Measurements from ENCODE around the gene RNF168.
"Not testable (repeated sequence)": the region's sequence is repeated elsewhere in the genome, so short reads cannot be mapped to it uniquely, and the experiment has no call there.

Gene RNF168

GRCh38 chr3:196503196-196504076 is at the start of gene RNF168:
TSS of gene RNF168 (minus strand) at chr3:196503768. CDS start at chr3:196503173, 595 bp downstream.
- peak; percentile 86 to 97 for DNase-seq (ENCODE audit: low read depth in 2 of 2)

- DNase-seq (ENCODE audit: low read depth in 2 of 2): no peak
These were observed 48.7 kb upstream of the RNF168 start for GRCh38 chr3:196552253-196552652.

- not testable (repeated sequence) for DNase-seq (ENCODE audit: low read depth in 2 of 2)
These were observed 46.6 kb upstream of the RNF168 start for GRCh38 chr3:196550172-196550571.

- not testable (repeated sequence) for DNase-seq (ENCODE audit: low read depth in 2 of 2)
These were observed 45.7 kb upstream of the RNF168 start for GRCh38 chr3:196549312-196549711.

- DNase-seq (ENCODE audit: low read depth in 2 of 2): no peak
These were observed 43.5 kb upstream of the RNF168 start for GRCh38 chr3:196547067-196547466.

GRCh38 chr3:196546537-196546936 is 43.0 kb upstream of the RNF168 start:
- no peak for DNase-seq (ENCODE audit: low read depth in 2 of 2)

GRCh38 chr3:196544491-196544992 is 41.0 kb upstream of the RNF168 start:
- no peak for DNase-seq (ENCODE audit: low read depth in 2 of 2)

- DNase-seq (ENCODE audit: low read depth in 2 of 2): no peak
These were observed 38.3 kb upstream of the RNF168 start for GRCh38 chr3:196541684-196542445.

GRCh38 chr3:196537319-196537984 is 33.9 kb upstream of the RNF168 start:
- peak; percentile 60 to 61 for DNase-seq (ENCODE audit: low read depth in 2 of 2)

- no peak for DNase-seq (ENCODE audit: low read depth in 2 of 2)
These were observed 29.7 kb upstream of the RNF168 start for GRCh38 chr3:196533260-196533681.

GRCh38 chr3:196531418-196531817 is 27.9 kb upstream of the RNF168 start:
- DNase-seq (ENCODE audit: low read depth in 2 of 2): no peak

- DNase-seq (ENCODE audit: low read depth in 2 of 2): peak; percentile 79 to 87
These were observed 25.2 kb upstream of the RNF168 start for GRCh38 chr3:196528639-196529233.

GRCh38 chr3:196525141-196525540 is 21.6 kb upstream of the RNF168 start:
- DNase-seq (ENCODE audit: low read depth in 2 of 2): no peak

- no peak for DNase-seq (ENCODE audit: low read depth in 2 of 2)
These were observed 21.0 kb upstream of the RNF168 start for GRCh38 chr3:196524527-196524926.

GRCh38 chr3:196523841-196524240 is 20.3 kb upstream of the RNF168 start:
- no peak for DNase-seq (ENCODE audit: low read depth in 2 of 2)

GRCh38 chr3:196521291-196521690 is 17.7 kb upstream of the RNF168 start:
- DNase-seq (ENCODE audit: low read depth in 2 of 2): not testable (repeated sequence)

- DNase-seq (ENCODE audit: low read depth in 2 of 2): no peak
These were observed 16.1 kb upstream of the RNF168 start for GRCh38 chr3:196519718-196520082.

- DNase-seq (ENCODE audit: low read depth in 2 of 2): peak in 1 of 2 donors; percentile 46
These were observed 15.6 kb upstream of the RNF168 start for GRCh38 chr3:196518966-196519717.

- DNase-seq (ENCODE audit: low read depth in 2 of 2): no peak
These were observed 14.4 kb upstream of the RNF168 start for GRCh38 chr3:196517919-196518318.

- DNase-seq (ENCODE audit: low read depth in 2 of 2): no peak
These were observed 13.7 kb upstream of the RNF168 start for GRCh38 chr3:196517162-196517800.

Measured in activated CD4-positive, alpha-beta T cell treated with anti-CD3 and anti-CD28 coated beads for 24 hours (primary cell).